K562 (cell line): ENCODE data around the gene GRP. TPM values are rescaled to one million over a fixed set of nuclear protein-coding genes. Genes with fewer than 3 reads are reported as not detected.

Experiments
- ATAC-seq: fragments of 200-7000 bp; cut with Tn5 transposase; 3 replicates; pipeline ENCODE4 v1.9.1; 2020; ENCODE audit warnings: moderate library complexity
- BruUV-seq: library from RNA; stranded (reverse); fragments of 400-500 nt; replicated peaks from 2 replicates; lab custom pipeline; 2021; lab: Mats Ljungman, UMichigan
- CTCF ChIA-PET: fragments of 300-600 bp; formaldehyde crosslinking; extraction: SDS; loops from one replicate; lab custom pipeline; 2021; ENCODE audit warnings: low intra/inter-chr PET ratio; lab: Yijun Ruan, JAX
- POLR2A ChIA-PET: fragments of 300-600, 350-650 bp; sonication (Branson Sonifier 250); formaldehyde crosslinking; extraction: SDS; loops from one replicate; lab custom pipeline; 2021; ENCODE audit warnings: antibody characterized with exemption, inconsistent platforms; lab: Yijun Ruan, JAX
- DNase-seq, 4 experiments: peaks; one replicate each; pipeline versions ENCODE4 v3.0.0 to v3.0.0-alpha.2; 2011 to 2018; ENCODE audit warnings: low spot score in 3 of 4, mixed read lengths in 3 of 4; ENCODE audit errors: extremely low read depth in 1 of 4
- FAIRE-seq: peaks from 2 replicates; lab custom pipeline; 2011; peaks lifted over from hg19 to GRCh38; lab: Jason Lieb, UNC
- H2AFZ ChIP-seq: 2 replicates; pipeline ENCODE4 v1.6.0; 2011; ENCODE audit warnings: low read depth, low read length, control low read depth, inconsistent platforms
- H3K27ac ChIP-seq: fragments of 200-600 bp; 3 replicates; pipeline ENCODE4 v1.8.0; 2011; ENCODE audit warnings: low read depth, mild to moderate bottlenecking, control low read depth, inconsistent platforms, low read length, moderate library complexity, mixed read lengths; ENCODE audit errors: extremely low read depth
- H3K27me3 ChIP-seq, 2 experiments: fragments of 300-600 bp in 1 of 2; 2 replicates in 1 of 2; 3 replicates in 1 of 2; pipeline versions ENCODE4 v1.6.0 to v1.8.0; 2011; ENCODE audit warnings: inconsistent platforms in 2 of 2, low read length in 2 of 2, mild to moderate bottlenecking in 1 of 2, mixed read lengths in 1 of 2, moderate library complexity in 1 of 2; ENCODE audit not compliant: control insufficient read depth in 2 of 2, insufficient read depth in 2 of 2
- H3K36me3 ChIP-seq: fragments of 300-600 bp; 3 replicates; pipeline ENCODE4 v1.8.0; 2011; ENCODE audit warnings: mild to moderate bottlenecking, low read length, inconsistent platforms; ENCODE audit not compliant: control insufficient read depth, insufficient read depth
- H3K4me1 ChIP-seq, 2 experiments: fragments of 200-600 bp in 1 of 2; replicated peaks in 1 of 2; 2 replicates in 1 of 2; 3 replicates in 1 of 2; pipeline versions ENCODE4 v1.5.1 to v1.8.0; 2011; ENCODE audit warnings: inconsistent platforms in 2 of 2, low read length in 2 of 2, mild to moderate bottlenecking in 1 of 2, mixed read lengths in 1 of 2, moderate library complexity in 1 of 2; ENCODE audit not compliant: control insufficient read depth in 2 of 2, insufficient read depth in 2 of 2
- H3K4me2 ChIP-seq: 2 replicates; pipeline ENCODE4 v1.6.1; 2011; ENCODE audit warnings: low read length, control low read depth, inconsistent platforms, mixed read lengths; ENCODE audit not compliant: insufficient read depth
- H3K4me3 ChIP-seq: fragments of 200-600 bp; sonication (generic), shearing (Covaris generic); 2 replicates; pipeline ENCODE4 v1.5.1; 2016; ENCODE audit warnings: control low read depth, inconsistent platforms
- H3K79me2 ChIP-seq: fragments of 200-600 bp; 3 replicates; pipeline ENCODE4 v1.8.0; 2011; ENCODE audit warnings: low read length, inconsistent platforms; ENCODE audit not compliant: control insufficient read depth, insufficient read depth
- H3K9ac ChIP-seq, 2 experiments: 2 replicates each; pipeline versions ENCODE4 v1.6.0 to v1.6.1; 2011; ENCODE audit warnings: low read depth in 2 of 2, low read length in 2 of 2, control low read depth in 1 of 2, inconsistent platforms in 1 of 2, mild to moderate bottlenecking in 1 of 2, mixed read lengths in 1 of 2; ENCODE audit not compliant: insufficient read depth in 1 of 2
- H3K9me1 ChIP-seq: one replicate; pipeline ENCODE4 v1.6.0; 2011; ENCODE audit warnings: inconsistent platforms, mild to moderate bottlenecking, low read length, moderate library complexity; ENCODE audit not compliant: control insufficient read depth, insufficient read depth
- H3K9me3 ChIP-seq: replicated peaks from 2 replicates; pipeline ENCODE4 v1.5.1; 2011; ENCODE audit warnings: low read depth, low read length, inconsistent platforms; ENCODE audit not compliant: control insufficient read depth, insufficient read depth
- H4K20me1 ChIP-seq: replicated peaks from 2 replicates; pipeline ENCODE4 v1.6.1; 2011; ENCODE audit warnings: low read length, inconsistent platforms, mixed read lengths; ENCODE audit not compliant: control insufficient read depth, insufficient read depth
- HDAC2 ChIP-seq: fragments of 450-650 bp; IDR thresholded peaks from 2 replicates; pipeline ENCODE4 v1.6.1; 2016; ENCODE audit warnings: mild to moderate bottlenecking
- MECOM ChIP-seq: fragments of 250-450 bp; sonication (Bioruptor Pico); IDR thresholded peaks from 2 replicates; pipeline ENCODE4 v1.8.0; 2022; ENCODE audit warnings: inconsistent platforms
- MYBL2 ChIP-seq, 2 experiments: fragments of 450-650 bp in 1 of 2; sonication (generic) in 1 of 2; formaldehyde crosslinking in 1 of 2; IDR thresholded peaks; 2 replicates each; pipeline versions ENCODE4 v1.6.1 to v1.8.1; 2017 to 2022; ENCODE audit warnings: borderline replicate concordance in 1 of 2, inconsistent platforms in 1 of 2, low read depth in 1 of 2, mild to moderate bottlenecking in 1 of 2, missing genetic modification reagents in 1 of 2, moderate library complexity in 1 of 2
- NONO ChIP-seq, 2 experiments: fragments of 200-400 bp in 1 of 2; fragments of 450-650 bp in 1 of 2; formaldehyde crosslinking in 1 of 2; IDR thresholded peaks; 2 replicates each; pipeline ENCODE4 v1.6.1; 2017; ENCODE audit warnings: low read depth in 2 of 2, mild to moderate bottlenecking in 2 of 2, moderate library complexity in 2 of 2, low read length in 1 of 2
- U2AF1 ChIP-seq: fragments of 200-400 bp; formaldehyde crosslinking; optimal IDR thresholded peaks from 2 replicates; pipeline ENCODE3; 2017; ENCODE audit warnings: mild to moderate bottlenecking, low read depth, low read length, moderate library complexity
- WGBS: fragments of 100-300 bp; shearing (Covaris generic); methylation state at CpG from one replicate; pipeline ENCODE4 v1.1.6; 2016; ENCODE audit warnings: low coverage, mixed read lengths; ENCODE audit not compliant: insufficient coverage; ENCODE audit errors: missing lambda C conversion rate; 5-methylcytosine and 5-hydroxymethylcytosine counted together
- in situ Hi-C: fragments of 300-500 bp; cut with MboI; formaldehyde crosslinking; loops from 4 replicates; pipeline ENCODE4 v1.15.0; 2018; ENCODE audit warnings: inconsistent platforms, mixed read lengths
- intact Hi-C: fragments of 100-400 bp; cut with micrococcal nuclease; formaldehyde crosslinking; loops from 2 replicates; pipeline ENCODE4 v1.14.2; 2022
- polyA plus RNA-seq, 8 experiments: library from polyadenylated mRNA; depleted of rRNA in 4 of 8; stranded (reverse) in 5 of 8; unstranded in 3 of 8; fragments of >200 nt; fragmentation: Nextera tagmentation in 2 of 8; fragmentation: Illumina TruSeq in 1 of 8; extraction: Ambion mirVana in 2 of 8; extraction: Trizol in 1 of 8; gene quantifications; 2 replicates each; pipeline versions ENCODE4 v1.2.1 to v1.2.3, GENCODE V29; 2011 to 2014; ENCODE audit warnings: inconsistent platforms in 1 of 8, missing spikeins in 1 of 8
- total RNA-seq, 7 experiments: library from RNA; depleted of rRNA in 6 of 7; stranded (reverse); fragments of >200 nt in 6 of 7; fragmentation: Illumina TruSeq in 2 of 7; extraction: Trizol in 2 of 7; gene quantifications; 2 replicates each; pipeline versions ENCODE4 v1.2.1 to v1.2.3, GENCODE V29; 2011 to 2021; ENCODE audit warnings: low replicate concordance in 1 of 7
- TF ChIP-seq, protein P1 (sequence below): fragments of 250-450 bp; sonication (Bioruptor Pico); IDR thresholded peaks from 2 replicates; pipeline ENCODE4 v1.8.0; 2021; ENCODE audit warnings: moderate library complexity, mild to moderate bottlenecking, inconsistent platforms
- TF ChIP-seq, protein P2 (sequence below): fragments of 250-450 bp; sonication (Bioruptor Pico); IDR thresholded peaks from 2 replicates; pipeline ENCODE4 v1.8.0; 2021; ENCODE audit warnings: borderline replicate concordance, mild to moderate bottlenecking, moderate library complexity; ENCODE audit not compliant: poor library complexity, severe bottlenecking
- TF ChIP-seq, protein P3 (sequence below): fragments of 200-800 bp; sonication (Bioruptor generic); IDR thresholded peaks from 2 replicates; pipeline ENCODE4 v1.6.1; 2017; ENCODE audit warnings: missing genetic modification characterization, missing compliant biosample characterization

Gene GRP
- total and polyA plus RNA-seq, 9 of the 15 experiments (the other 6 are each of a cell fraction or from before 2014, with no cell fraction given): 0.07 TPM; not detected in 8

DNA sequence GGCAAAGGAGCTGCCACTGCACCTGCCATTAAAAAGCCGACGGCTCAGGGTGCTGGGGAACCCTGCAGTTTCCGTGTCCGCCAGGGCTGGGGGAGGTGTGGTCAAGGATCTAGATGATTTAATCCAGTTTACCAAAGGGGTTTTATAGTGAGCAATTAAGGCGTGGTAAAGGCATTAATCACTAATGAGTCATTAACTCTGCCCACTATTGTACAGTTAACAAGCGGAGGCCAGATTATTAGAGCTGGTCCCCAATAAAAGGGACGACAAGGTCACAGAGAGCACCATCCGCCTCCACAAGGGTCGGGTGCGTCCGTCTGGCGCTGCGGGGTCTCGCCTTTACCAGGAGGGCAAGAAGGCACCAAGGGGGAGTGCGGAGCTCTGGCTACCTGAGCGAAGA lies 43.7 kb downstream of the GRP start:
- no peaks in the 10 kb centered on the region for H3K9me1 ChIP-seq
- WGBS: 0% methylated on average over 10 of the region's 16 CpGs
- no peak overlapping the region for H2AFZ ChIP-seq
- H3K9me3 ChIP-seq: no peaks in the 10 kb centered on the region
- CTCF ChIA-PET: no interaction called here
- ATAC-seq: no peak
- POLR2A ChIA-PET: interaction anchor here (0.6 kb wide), 1 partner anchor 194 kb away, joined by 3 read pairs; no protein-coding TSS in a partner anchor
- no peaks in the 10 kb centered on the region for H3K79me2 ChIP-seq
- H3K36me3 ChIP-seq: no peaks in the 10 kb centered on the region
- TF ChIP-seq U2AF1 (no peak), NONO (IDR thresholded peaks at IDR 0.05; ENCODE audit: low read depth in 2 of 2, low read length in 1 of 2) (no peak), MECOM (CRISPR knock-in tag) (no peak)
- H3K4me1 ChIP-seq: peaks cover 0 to 12% of the 10 kb centered on the region in 2 experiments; a peak in 2 of 5 replicates
- no peak for DNase-seq
- intact Hi-C loops (no loop called here), in situ Hi-C loops (no loop called here)
- H3K27ac ChIP-seq: no peak overlapping the region
- no peak overlapping the region for H3K4me3 ChIP-seq
- no peak overlapping the region for H3K4me2 ChIP-seq
- H4K20me1 ChIP-seq: no peaks in the 10 kb centered on the region
- no peak for FAIRE-seq
- peaks cover 2 to 27% of the 10 kb centered on the region in 2 experiments; a peak in 3 of 5 replicates for H3K27me3 ChIP-seq
- BruUV-seq: no TSS peak
- no peak overlapping the region for H3K9ac ChIP-seq

DNA sequence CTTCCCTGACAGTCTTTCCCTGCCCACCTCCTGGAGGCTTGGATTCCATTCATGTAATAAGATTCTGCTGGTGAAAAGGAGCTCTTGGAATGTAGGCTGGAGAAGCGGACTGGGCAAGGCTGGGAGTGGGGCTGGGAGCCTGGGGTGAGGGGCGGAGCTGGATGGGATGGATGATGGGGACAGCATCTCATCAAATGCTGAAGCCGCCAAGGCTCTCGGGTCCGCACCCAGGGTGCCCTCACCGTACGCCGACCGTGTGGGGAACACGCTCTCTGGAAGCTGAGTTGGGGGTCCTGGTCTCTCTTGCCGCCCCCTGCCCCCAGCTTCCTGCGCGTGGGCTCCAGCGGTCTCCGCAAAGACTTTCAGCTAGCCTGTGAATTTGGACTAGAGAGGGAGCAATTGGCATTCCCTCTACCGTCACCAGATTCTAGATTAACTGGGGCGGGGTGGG lies 44.2 kb downstream of the GRP start:
- Histone ChIP-seq H3K27ac (no peak overlapping the region), H3K36me3 (no peaks in the 10 kb centered on the region), H3K9me3 (no peaks in the 10 kb centered on the region), H3K9ac (no peak overlapping the region), H3K4me3 (no peak overlapping the region), H3K27me3 (peaks cover 3 to 30% of the 10 kb centered on the region in 2 experiments; a peak in 3 of 5 replicates), H3K4me1 (peaks cover 0 to 17% of the 10 kb centered on the region in 2 experiments; a peak in 2 of 5 replicates), H3K9me1 (no peaks in the 10 kb centered on the region), H3K4me2 (no peak overlapping the region), H2AFZ (no peak overlapping the region), H3K79me2 (no peaks in the 10 kb centered on the region), H4K20me1 (no peaks in the 10 kb centered on the region)
- no peak for ATAC-seq
- ChIA-PET POLR2A (interaction anchor here (0.6 kb wide), 1 partner anchor 193 kb away, joined by 3 read pairs; no protein-coding TSS in a partner anchor), CTCF (no interaction called here)
- intact Hi-C loops (no loop called here), in situ Hi-C loops (no loop called here)
- no peak for DNase-seq
- whole genome bisulfite sequencing: 67% methylated on average over 3 of the region's 17 CpGs
- FAIRE-seq: no peak
- BruUV-seq: no TSS peak
- no peak for TF ChIP-seq MYBL2 (IDR thresholded peaks at IDR 0.05; ENCODE audit: low read depth)
- TF ChIP-seq MYBL2 (CRISPR knock-in tag; IDR thresholded peaks at IDR 0.05; ENCODE audit: borderline replicate concordance): no peak
- TF ChIP-seq, protein P1, sequence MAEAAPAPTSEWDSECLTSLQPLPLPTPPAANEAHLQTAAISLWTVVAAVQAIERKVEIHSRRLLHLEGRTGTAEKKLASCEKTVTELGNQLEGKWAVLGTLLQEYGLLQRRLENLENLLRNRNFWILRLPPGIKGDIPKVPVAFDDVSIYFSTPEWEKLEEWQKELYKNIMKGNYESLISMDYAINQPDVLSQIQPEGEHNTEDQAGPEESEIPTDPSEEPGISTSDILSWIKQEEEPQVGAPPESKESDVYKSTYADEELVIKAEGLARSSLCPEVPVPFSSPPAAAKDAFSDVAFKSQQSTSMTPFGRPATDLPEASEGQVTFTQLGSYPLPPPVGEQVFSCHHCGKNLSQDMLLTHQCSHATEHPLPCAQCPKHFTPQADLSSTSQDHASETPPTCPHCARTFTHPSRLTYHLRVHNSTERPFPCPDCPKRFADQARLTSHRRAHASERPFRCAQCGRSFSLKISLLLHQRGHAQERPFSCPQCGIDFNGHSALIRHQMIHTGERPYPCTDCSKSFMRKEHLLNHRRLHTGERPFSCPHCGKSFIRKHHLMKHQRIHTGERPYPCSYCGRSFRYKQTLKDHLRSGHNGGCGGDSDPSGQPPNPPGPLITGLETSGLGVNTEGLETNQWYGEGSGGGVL (CRISPR knock-in tag): no peak
- TF ChIP-seq, protein P2, sequence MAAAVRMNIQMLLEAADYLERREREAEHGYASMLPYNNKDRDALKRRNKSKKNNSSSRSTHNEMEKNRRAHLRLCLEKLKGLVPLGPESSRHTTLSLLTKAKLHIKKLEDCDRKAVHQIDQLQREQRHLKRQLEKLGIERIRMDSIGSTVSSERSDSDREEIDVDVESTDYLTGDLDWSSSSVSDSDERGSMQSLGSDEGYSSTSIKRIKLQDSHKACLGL (CRISPR knock-in tag): no peak
- TF ChIP-seq, protein P3, sequence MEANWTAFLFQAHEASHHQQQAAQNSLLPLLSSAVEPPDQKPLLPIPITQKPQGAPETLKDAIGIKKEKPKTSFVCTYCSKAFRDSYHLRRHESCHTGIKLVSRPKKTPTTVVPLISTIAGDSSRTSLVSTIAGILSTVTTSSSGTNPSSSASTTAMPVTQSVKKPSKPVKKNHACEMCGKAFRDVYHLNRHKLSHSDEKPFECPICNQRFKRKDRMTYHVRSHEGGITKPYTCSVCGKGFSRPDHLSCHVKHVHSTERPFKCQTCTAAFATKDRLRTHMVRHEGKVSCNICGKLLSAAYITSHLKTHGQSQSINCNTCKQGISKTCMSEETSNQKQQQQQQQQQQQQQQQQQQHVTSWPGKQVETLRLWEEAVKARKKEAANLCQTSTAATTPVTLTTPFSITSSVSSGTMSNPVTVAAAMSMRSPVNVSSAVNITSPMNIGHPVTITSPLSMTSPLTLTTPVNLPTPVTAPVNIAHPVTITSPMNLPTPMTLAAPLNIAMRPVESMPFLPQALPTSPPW: no peak
- no peak for TF ChIP-seq HDAC2
